Cardiac muscle cell (in vitro differentiated cells and primary cell): ENCODE results near the gene TSPOAP1. TPM values are rescaled to one million over a fixed set of nuclear protein-coding genes. Genes with fewer than 3 reads are reported as not detected.

Experiments
- DNase-seq, 2 donors: peaks; one replicate each; pipeline versions ENCODE4 v3.0.0 to v3.0.0-alpha.2; 2010 to 2017; ENCODE audit warnings: low read depth in 1 of 2, low spot score in 1 of 2
- H3K27ac ChIP-seq: fragments of 200-600 bp; sonication (generic); 2 replicates; pipeline ENCODE4 v1.5.1; 2016
- H3K27me3 ChIP-seq: fragments of 200-600 bp; sonication (generic); 2 replicates; pipeline ENCODE4 v1.6.0; 2016; ENCODE audit warnings: control low read depth
- H3K36me3 ChIP-seq: fragments of 200-600 bp; sonication (generic); 2 replicates; pipeline ENCODE4 v1.5.1; 2016; ENCODE audit warnings: control low read depth
- H3K4me1 ChIP-seq: fragments of 200-600 bp; sonication (generic); 2 replicates; pipeline ENCODE4 v1.8.1; 2017; ENCODE audit warnings: low read depth, mild to moderate bottlenecking, mixed run types
- H3K4me3 ChIP-seq: fragments of 200-600 bp; sonication (generic); 2 replicates; pipeline ENCODE4 v1.5.1; 2016; ENCODE audit warnings: mild to moderate bottlenecking
- H3K9me3 ChIP-seq: fragments of 200-600 bp; sonication (generic); 2 replicates; pipeline ENCODE4 v1.5.1; 2017; ENCODE audit warnings: low read depth, mild to moderate bottlenecking, control low read depth
- polyA plus RNA-seq: library from polyadenylated mRNA; unstranded; fragments of >200 nt; fragmentation: Nextera tagmentation; extraction: Ambion mirVana; gene quantifications from 2 replicates; pipeline ENCODE4 v1.2.1, GENCODE V29; 2016
- total RNA-seq: library from RNA; depleted of rRNA; stranded (reverse); fragments of >200 nt; gene quantifications from 2 replicates; pipeline ENCODE4 v1.2.3, GENCODE V29; 2016
- TF ChIP-seq, protein P1 (sequence below): IDR thresholded peaks from 2 replicates; pipeline ENCODE4 v1.5.1; 2012; ENCODE audit warnings: low read depth, mild to moderate bottlenecking, low read length

The TSPOAP1 gene
- total and polyA plus RNA-seq, 2 experiments from 2014 or later, result 77.5 to 92.1 TPM

DNA sequence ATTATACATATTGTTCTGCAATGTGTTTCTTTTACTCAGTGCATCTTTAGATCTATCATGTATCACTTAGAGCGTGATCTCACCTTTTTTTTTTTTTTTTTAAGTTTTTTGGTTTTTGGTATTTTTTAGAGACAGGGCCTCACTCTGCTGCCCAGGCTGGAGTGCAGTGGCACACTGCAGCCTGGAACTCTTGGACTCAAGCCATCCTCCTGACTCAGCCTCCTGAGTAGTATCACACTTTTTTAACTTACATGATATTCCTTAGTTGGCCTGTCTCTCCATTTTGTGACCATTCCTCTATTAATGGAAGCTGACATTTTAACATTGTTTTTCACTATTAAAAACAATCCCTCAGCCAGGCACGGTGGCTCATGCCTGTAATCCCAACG, 43.2 kb downstream of the TSPOAP1 start:
- Histone ChIP-seq H3K9me3 (no peaks in the 10 kb centered on the region), H3K4me1 (no peaks in the 10 kb centered on the region), H3K27ac (no peak overlapping the region), H3K36me3 (no peaks in the 10 kb centered on the region), H3K27me3 (no peaks in the 10 kb centered on the region), H3K4me3 (no peak overlapping the region)
- TF ChIP-seq, protein P1, sequence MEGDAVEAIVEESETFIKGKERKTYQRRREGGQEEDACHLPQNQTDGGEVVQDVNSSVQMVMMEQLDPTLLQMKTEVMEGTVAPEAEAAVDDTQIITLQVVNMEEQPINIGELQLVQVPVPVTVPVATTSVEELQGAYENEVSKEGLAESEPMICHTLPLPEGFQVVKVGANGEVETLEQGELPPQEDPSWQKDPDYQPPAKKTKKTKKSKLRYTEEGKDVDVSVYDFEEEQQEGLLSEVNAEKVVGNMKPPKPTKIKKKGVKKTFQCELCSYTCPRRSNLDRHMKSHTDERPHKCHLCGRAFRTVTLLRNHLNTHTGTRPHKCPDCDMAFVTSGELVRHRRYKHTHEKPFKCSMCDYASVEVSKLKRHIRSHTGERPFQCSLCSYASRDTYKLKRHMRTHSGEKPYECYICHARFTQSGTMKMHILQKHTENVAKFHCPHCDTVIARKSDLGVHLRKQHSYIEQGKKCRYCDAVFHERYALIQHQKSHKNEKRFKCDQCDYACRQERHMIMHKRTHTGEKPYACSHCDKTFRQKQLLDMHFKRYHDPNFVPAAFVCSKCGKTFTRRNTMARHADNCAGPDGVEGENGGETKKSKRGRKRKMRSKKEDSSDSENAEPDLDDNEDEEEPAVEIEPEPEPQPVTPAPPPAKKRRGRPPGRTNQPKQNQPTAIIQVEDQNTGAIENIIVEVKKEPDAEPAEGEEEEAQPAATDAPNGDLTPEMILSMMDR, result no peak
- peak in 1 of 2 donors; percentile 40 for DNase-seq

DNA sequence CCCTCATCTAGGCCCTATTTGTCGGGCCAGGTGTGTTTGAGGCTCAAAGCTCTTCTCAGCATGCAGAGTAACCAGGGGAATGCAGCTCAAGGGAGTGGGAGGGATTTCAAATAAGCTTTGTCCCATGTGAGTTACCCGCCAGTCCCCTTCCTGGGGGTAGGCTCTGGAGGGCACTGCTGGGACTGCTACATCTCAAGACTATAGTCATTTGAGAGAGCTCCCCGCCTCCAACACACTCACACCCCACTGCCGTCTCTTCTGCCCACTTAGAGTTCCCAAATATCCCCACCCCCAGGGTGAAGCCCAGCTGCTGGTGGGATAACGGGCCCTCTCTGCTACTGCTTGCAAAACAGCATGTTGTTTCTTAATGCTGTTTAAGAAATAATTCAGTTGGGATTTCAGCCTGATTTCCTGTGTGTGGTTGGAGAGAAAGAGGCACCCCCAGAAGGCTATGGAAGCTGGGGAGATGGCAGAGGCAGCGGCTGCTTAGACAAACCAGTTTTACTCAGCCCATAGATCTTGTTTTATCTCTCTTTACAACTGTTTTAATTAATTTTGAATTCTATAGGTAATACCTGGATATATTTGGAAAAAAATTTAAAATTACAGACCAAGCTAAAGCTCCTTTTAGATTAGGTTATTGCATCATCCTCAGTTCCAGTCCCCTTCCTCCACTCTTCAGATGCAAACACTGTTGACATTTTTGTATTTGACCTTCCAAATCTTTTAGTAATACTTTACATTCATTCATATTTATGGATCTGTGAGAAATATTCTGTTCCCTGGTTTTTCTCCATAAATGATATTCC, 43.8 kb downstream of the TSPOAP1 start:
- peak in 1 of 2 donors; percentile 18 for DNase-seq
- Histone ChIP-seq H3K27me3 (no peaks in the 10 kb centered on the region), H3K4me1 (no peaks in the 10 kb centered on the region), H3K9me3 (no peaks in the 10 kb centered on the region), H3K36me3 (no peaks in the 10 kb centered on the region), H3K4me3 (no peak overlapping the region), H3K27ac (no peak overlapping the region)
- TF ChIP-seq, protein P1, result no peak

GRCh38 chr17:58283674-58284612, 44.7 kb downstream of the TSPOAP1 start:
- DNase-seq, result no peak
- Histone ChIP-seq H3K4me3 (no peak overlapping the region), H3K27me3 (no peaks in the 10 kb centered on the region), H3K9me3 (no peaks in the 10 kb centered on the region), H3K36me3 (no peaks in the 10 kb centered on the region), H3K4me1 (no peaks in the 10 kb centered on the region), H3K27ac (no peak overlapping the region)
- TF ChIP-seq, protein P1, result no peak

- H3K4me1 ChIP-seq, result no peaks in the 10 kb centered on the region
- no peaks in the 10 kb centered on the region for H3K9me3 ChIP-seq
- TF ChIP-seq, protein P1, result no peak
- no peak overlapping the region for H3K27ac ChIP-seq
- H3K4me3 ChIP-seq, result no peak overlapping the region
- no peaks in the 10 kb centered on the region for H3K27me3 ChIP-seq
- no peak for DNase-seq
- H3K36me3 ChIP-seq, result no peaks in the 10 kb centered on the region
These were observed 46.2 kb downstream of the TSPOAP1 start for GRCh38 chr17:58282442-58282841.

GRCh38 chr17:58281511-58282011, 47.0 kb downstream of the TSPOAP1 start:
- H3K27ac ChIP-seq, result no peak overlapping the region
- no peak for DNase-seq
- no peak overlapping the region for H3K4me3 ChIP-seq
- no peaks in the 10 kb centered on the region for H3K4me1 ChIP-seq
- no peaks in the 10 kb centered on the region for H3K27me3 ChIP-seq
- no peaks in the 10 kb centered on the region for H3K36me3 ChIP-seq
- no peaks in the 10 kb centered on the region for H3K9me3 ChIP-seq
- TF ChIP-seq, protein P1, result no peak
